HepG2 (cell line): Measurements from ENCODE around the gene MTMR1. TPM values are rescaled to one million over a fixed set of nuclear protein-coding genes. Genes with fewer than 3 reads are reported as not detected.

Experiments
- ATAC-seq: fragments of 200-7000 bp; cut with Tn5 transposase; 3 replicates; pipeline ENCODE4 v1.9.1; 2020; ENCODE audit warnings: mild to moderate bottlenecking, moderate library complexity
- BruUV-seq: library from RNA; stranded (reverse); fragments of 400-500 nt; replicated peaks from 2 replicates; lab custom pipeline; 2021; lab: Mats Ljungman, UMichigan
- CTCF ChIA-PET: fragments of 300-600 bp; formaldehyde crosslinking; extraction: SDS; loops from one replicate; lab custom pipeline; 2021; ENCODE audit warnings: low total read pairs, inconsistent platforms, low intra/inter-chr PET ratio; lab: Yijun Ruan, JAX
- POLR2A ChIA-PET: fragments of 350-600 bp; sonication (Branson Sonifier 250); formaldehyde crosslinking; loops from one replicate; lab custom pipeline; 2020; ENCODE audit warnings: antibody characterized with exemption, inconsistent platforms; lab: Yijun Ruan, JAX
- DNase-seq: peaks from one replicate; pipeline ENCODE4 v3.0.0-alpha.2; 2015; ENCODE audit warnings: low spot score
- FAIRE-seq: peaks from 3 replicates; lab custom pipeline; 2011; peaks lifted over from hg19 to GRCh38; lab: Jason Lieb, UNC
- H2AFZ ChIP-seq: one replicate; pipeline ENCODE4 v1.6.1; 2011; ENCODE audit warnings: low read length, inconsistent platforms
- H3K27ac ChIP-seq: fragments of 300-600 bp; 3 replicates; pipeline ENCODE4 v1.8.0; 2011; ENCODE audit warnings: mixed run types, mild to moderate bottlenecking, mixed read lengths, low read length, inconsistent platforms; ENCODE audit not compliant: insufficient read depth; ENCODE audit errors: extremely low read length
- H3K27me3 ChIP-seq, 2 experiments: fragments of 200-600 bp in 1 of 2; 2 replicates in 1 of 2; 3 replicates in 1 of 2; pipeline versions ENCODE4 v1.6.0 to v1.8.0; 2011; ENCODE audit warnings: low read length in 2 of 2, mild to moderate bottlenecking in 2 of 2, moderate library complexity in 2 of 2, inconsistent platforms in 1 of 2; ENCODE audit not compliant: insufficient read depth in 2 of 2, control insufficient read depth in 1 of 2
- H3K36me3 ChIP-seq, 2 experiments: fragments of 200-600 bp in 1 of 2; replicated peaks in 1 of 2; 2 replicates in 1 of 2; 3 replicates in 1 of 2; pipeline versions ENCODE4 v1.5.1 to v1.8.0; 2011; ENCODE audit warnings: low read length in 2 of 2, inconsistent platforms in 1 of 2; ENCODE audit not compliant: insufficient read depth in 2 of 2, control insufficient read depth in 1 of 2
- H3K4me1 ChIP-seq: 2 replicates; pipeline ENCODE4 v1.5.1; 2012; ENCODE audit warnings: low read length, inconsistent platforms; ENCODE audit not compliant: insufficient read depth
- H3K4me2 ChIP-seq: 2 replicates; pipeline ENCODE4 v1.6.0; 2011; ENCODE audit warnings: low read depth, low read length, inconsistent platforms
- H3K4me3 ChIP-seq, 3 experiments: fragments of 200-600 bp in 1 of 3; sonication (generic), shearing (Covaris generic) in 1 of 3; replicated peaks in 1 of 3; 2 replicates each; pipeline ENCODE4 v1.5.1; 2011 to 2016; ENCODE audit warnings: low read length in 3 of 3, inconsistent platforms in 2 of 3, low read depth in 2 of 3, mild to moderate bottlenecking in 2 of 3, control low read depth in 1 of 3, mixed read lengths in 1 of 3; ENCODE audit not compliant: insufficient read depth in 1 of 3
- H3K79me2 ChIP-seq: one replicate; pipeline ENCODE4 v1.6.1; 2011; ENCODE audit warnings: low read length, inconsistent platforms; ENCODE audit not compliant: insufficient read depth
- H3K9ac ChIP-seq: 2 replicates; pipeline ENCODE4 v1.6.0; 2011; ENCODE audit warnings: mild to moderate bottlenecking, low read depth, low read length, inconsistent platforms; ENCODE audit not compliant: insufficient read depth
- H3K9me3 ChIP-seq: 2 replicates; pipeline ENCODE4 v1.5.1; 2012; ENCODE audit warnings: mild to moderate bottlenecking, low read length
- H4K20me1 ChIP-seq: 2 replicates; pipeline ENCODE4 v1.6.0; 2011; ENCODE audit warnings: inconsistent platforms, mild to moderate bottlenecking, low read length, moderate library complexity; ENCODE audit not compliant: insufficient read depth
- GATAD2A ChIP-seq: IDR thresholded peaks from 2 replicates; pipeline ENCODE4 v1.6.1; 2016
- HIVEP1 ChIP-seq: sonication (generic); formaldehyde crosslinking; IDR thresholded peaks from 2 replicates; pipeline ENCODE4 v1.4.0; 2020; ENCODE audit warnings: mild to moderate bottlenecking, missing genetic modification reagents
- MAFK ChIP-seq, 2 experiments: IDR thresholded peaks in 1 of 2; conservative IDR thresholded peaks in 1 of 2; 2 replicates each; pipeline ENCODE4 v1.6.1; 2011; ENCODE audit warnings: improper control_type of control experiment in 2 of 2, low read length in 2 of 2
- MXI1 ChIP-seq: IDR thresholded peaks from 3 replicates; pipeline ENCODE4 v1.6.1; 2012; ENCODE audit warnings: low read depth, low read length, inconsistent platforms, borderline replicate concordance
- NCOA1 ChIP-seq: sonication (generic); formaldehyde crosslinking; IDR thresholded peaks from 2 replicates; pipeline ENCODE4 v1.9.0; 2021; ENCODE audit warnings: missing genetic modification reagents
- SOX6 ChIP-seq, 2 experiments: fragments of 450-650 bp in 1 of 2; sonication (generic) in 1 of 2; formaldehyde crosslinking in 1 of 2; IDR thresholded peaks; 2 replicates each; pipeline versions ENCODE4 v1.4.0 to v1.6.1; 2017 to 2020; ENCODE audit warnings: antibody characterized with exemption in 1 of 2, mild to moderate bottlenecking in 1 of 2, missing genetic modification reagents in 1 of 2
- SUZ12 ChIP-seq: fragments of 150-350 bp; IDR thresholded peaks from 2 replicates; pipeline ENCODE4 v1.6.1; 2014; ENCODE audit warnings: low read depth, low read length
- ZNF510 ChIP-seq: sonication (generic); formaldehyde crosslinking; IDR thresholded peaks from 2 replicates; pipeline ENCODE4 v1.4.0; 2020; ENCODE audit warnings: low read depth, mild to moderate bottlenecking, missing genetic modification reagents
- ZNF550 ChIP-seq: sonication (generic); formaldehyde crosslinking; IDR thresholded peaks from 2 replicates; pipeline ENCODE4 v1.4.0; 2020; ENCODE audit warnings: mild to moderate bottlenecking, missing genetic modification reagents, borderline replicate concordance
- ZNF777 ChIP-seq: sonication (generic); formaldehyde crosslinking; IDR thresholded peaks from 2 replicates; pipeline ENCODE4 v1.4.0; 2020; ENCODE audit warnings: missing genetic modification reagents
- WGBS: methylation state at CpG from one replicate; pipeline ENCODE4 v1.1.6; 2017; ENCODE audit warnings: low lambda C conversion rate; 5-methylcytosine and 5-hydroxymethylcytosine counted together
- in situ Hi-C: cut with HindIII; loops from 2 replicates; pipeline ENCODE4 v1.10.0; 2017; ENCODE audit warnings: low pct_unique_long_range_greater_than_20kb; ENCODE audit not compliant: extremely low pct_ligation_motif_present
- intact Hi-C: fragments of 100-400 bp; cut with micrococcal nuclease; formaldehyde crosslinking; loops from one replicate; pipeline ENCODE4 v1.10.0; 2022; ENCODE audit not compliant: unreplicated experiment
- polyA plus RNA-seq, 8 experiments: library from polyadenylated mRNA; depleted of rRNA in 3 of 8; stranded (reverse) in 7 of 8; unstranded in 1 of 8; fragments of >200 nt; fragmentation: Illumina TruSeq in 4 of 8; extraction: Trizol in 4 of 8; gene quantifications; 2 replicates each; pipeline versions ENCODE4 v1.2.1 to v1.2.3, GENCODE V29; 2011 to 2016; ENCODE audit warnings: low read depth in 4 of 8, missing spikeins in 1 of 8, mixed read lengths in 1 of 8; ENCODE audit not compliant: insufficient read depth in 1 of 8
- total RNA-seq, 5 experiments: library from RNA; depleted of rRNA; stranded (reverse); fragments of >200 nt; fragmentation: Illumina TruSeq; extraction: Trizol; gene quantifications; 2 replicates each; pipeline ENCODE4 v1.2.3, GENCODE V29; 2016; ENCODE audit warnings: low read depth in 1 of 5
- TF ChIP-seq, protein P1 (sequence below): sonication (generic); formaldehyde crosslinking; IDR thresholded peaks from 2 replicates; pipeline ENCODE4 v1.5.1; 2020; ENCODE audit warnings: missing genetic modification reagents, mild to moderate bottlenecking, borderline replicate concordance
- TF ChIP-seq, protein P2 (sequence below): IDR thresholded peaks from 2 replicates; pipeline ENCODE4 v1.6.1; 2012; ENCODE audit warnings: low read length, improper control_type of control experiment
- TF ChIP-seq, protein P3 (sequence below): sonication (generic); formaldehyde crosslinking; IDR thresholded peaks from 2 replicates; pipeline ENCODE4 v1.5.1; 2020; ENCODE audit warnings: mild to moderate bottlenecking, missing genetic modification reagents, borderline replicate concordance
- TF ChIP-seq, protein P4 (sequence below): sonication (generic); formaldehyde crosslinking; IDR thresholded peaks from 2 replicates; pipeline ENCODE4 v1.4.0; 2020; ENCODE audit warnings: mild to moderate bottlenecking, missing genetic modification reagents

Gene MTMR1
- total and polyA plus RNA-seq, 2 of the 13 experiments (the other 11 are each of a cell fraction or from before 2014, with no cell fraction given) = 8.9 to 11.1 TPM

DNA sequence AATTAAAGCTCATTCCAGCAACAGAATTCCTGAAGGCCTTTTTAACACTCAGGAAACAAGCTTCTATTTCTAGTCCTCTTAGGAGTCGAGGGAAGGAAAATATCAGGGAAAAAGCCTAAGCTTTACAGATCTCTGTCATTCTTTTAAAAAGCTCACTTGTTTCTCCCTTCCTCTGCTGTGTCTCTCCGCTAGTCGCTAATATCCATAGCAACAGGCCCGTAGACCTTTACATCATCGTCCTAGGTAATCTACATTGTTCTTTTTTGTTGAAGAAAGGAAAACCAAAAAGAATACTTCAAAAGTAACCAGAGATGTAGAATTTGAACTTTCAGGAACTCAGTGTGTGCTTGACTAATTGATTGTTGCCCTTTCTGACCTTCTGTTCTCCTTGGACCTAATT is 45.9 kb upstream of the MTMR1 start (continued):
- TF ChIP-seq, protein P1, sequence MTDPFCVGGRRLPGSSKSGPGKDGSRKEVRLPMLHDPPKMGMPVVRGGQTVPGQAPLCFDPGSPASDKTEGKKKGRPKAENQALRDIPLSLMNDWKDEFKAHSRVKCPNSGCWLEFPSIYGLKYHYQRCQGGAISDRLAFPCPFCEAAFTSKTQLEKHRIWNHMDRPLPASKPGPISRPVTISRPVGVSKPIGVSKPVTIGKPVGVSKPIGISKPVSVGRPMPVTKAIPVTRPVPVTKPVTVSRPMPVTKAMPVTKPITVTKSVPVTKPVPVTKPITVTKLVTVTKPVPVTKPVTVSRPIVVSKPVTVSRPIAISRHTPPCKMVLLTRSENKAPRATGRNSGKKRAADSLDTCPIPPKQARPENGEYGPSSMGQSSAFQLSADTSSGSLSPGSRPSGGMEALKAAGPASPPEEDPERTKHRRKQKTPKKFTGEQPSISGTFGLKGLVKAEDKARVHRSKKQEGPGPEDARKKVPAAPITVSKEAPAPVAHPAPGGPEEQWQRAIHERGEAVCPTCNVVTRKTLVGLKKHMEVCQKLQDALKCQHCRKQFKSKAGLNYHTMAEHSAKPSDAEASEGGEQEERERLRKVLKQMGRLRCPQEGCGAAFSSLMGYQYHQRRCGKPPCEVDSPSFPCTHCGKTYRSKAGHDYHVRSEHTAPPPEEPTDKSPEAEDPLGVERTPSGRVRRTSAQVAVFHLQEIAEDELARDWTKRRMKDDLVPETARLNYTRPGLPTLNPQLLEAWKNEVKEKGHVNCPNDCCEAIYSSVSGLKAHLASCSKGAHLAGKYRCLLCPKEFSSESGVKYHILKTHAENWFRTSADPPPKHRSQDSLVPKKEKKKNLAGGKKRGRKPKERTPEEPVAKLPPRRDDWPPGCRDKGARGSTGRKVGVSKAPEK = no peak
- TF ChIP-seq, protein P2, sequence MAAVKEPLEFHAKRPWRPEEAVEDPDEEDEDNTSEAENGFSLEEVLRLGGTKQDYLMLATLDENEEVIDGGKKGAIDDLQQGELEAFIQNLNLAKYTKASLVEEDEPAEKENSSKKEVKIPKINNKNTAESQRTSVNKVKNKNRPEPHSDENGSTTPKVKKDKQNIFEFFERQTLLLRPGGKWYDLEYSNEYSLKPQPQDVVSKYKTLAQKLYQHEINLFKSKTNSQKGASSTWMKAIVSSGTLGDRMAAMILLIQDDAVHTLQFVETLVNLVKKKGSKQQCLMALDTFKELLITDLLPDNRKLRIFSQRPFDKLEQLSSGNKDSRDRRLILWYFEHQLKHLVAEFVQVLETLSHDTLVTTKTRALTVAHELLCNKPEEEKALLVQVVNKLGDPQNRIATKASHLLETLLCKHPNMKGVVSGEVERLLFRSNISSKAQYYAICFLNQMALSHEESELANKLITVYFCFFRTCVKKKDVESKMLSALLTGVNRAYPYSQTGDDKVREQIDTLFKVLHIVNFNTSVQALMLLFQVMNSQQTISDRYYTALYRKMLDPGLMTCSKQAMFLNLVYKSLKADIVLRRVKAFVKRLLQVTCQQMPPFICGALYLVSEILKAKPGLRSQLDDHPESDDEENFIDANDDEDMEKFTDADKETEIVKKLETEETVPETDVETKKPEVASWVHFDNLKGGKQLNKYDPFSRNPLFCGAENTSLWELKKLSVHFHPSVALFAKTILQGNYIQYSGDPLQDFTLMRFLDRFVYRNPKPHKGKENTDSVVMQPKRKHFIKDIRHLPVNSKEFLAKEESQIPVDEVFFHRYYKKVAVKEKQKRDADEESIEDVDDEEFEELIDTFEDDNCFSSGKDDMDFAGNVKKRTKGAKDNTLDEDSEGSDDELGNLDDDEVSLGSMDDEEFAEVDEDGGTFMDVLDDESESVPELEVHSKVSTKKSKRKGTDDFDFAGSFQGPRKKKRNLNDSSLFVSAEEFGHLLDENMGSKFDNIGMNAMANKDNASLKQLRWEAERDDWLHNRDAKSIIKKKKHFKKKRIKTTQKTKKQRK = no peak
- TF ChIP-seq SOX6 (IDR thresholded peaks at IDR 0.05) (no peak), SOX6 (CRISPR knock-in tag; IDR thresholded peaks at IDR 0.05) (no peak), NCOA1 (CRISPR knock-in tag) (no peak), GATAD2A (CRISPR knock-in tag) (no peak), SUZ12 (no peak)

DNA sequence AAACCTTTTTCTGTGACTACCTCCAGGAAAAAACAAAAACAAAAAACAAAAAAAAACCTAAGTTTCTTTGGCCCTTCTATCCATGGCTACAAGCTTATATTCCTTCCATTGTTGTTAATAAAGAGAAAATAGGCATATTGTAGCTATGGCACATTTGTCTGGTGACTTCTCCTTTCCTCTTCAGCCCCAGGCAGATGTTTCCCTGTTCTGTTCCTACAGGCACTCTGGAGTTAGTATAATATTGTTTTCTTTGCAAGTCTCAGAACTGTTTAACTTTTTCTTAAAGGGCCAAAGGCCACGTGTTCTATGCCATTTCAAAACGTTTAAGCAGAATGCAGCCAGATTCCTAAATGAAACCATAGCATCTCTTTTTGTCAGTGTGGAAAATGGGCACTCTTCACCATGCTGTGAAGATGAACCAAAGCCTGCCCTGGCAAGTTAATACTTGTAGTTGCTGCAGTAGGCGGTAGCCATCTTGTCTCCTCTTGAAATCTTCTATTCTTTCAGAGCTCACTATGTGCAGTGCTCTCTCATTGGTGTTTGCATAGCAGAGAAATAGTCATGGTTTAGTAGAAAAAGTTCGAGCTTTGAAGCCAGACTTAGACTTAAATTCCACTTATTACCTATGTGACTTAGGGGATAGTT is 44.8 kb upstream of the MTMR1 start:
- ChIA-PET POLR2A (no interaction called here), CTCF (no interaction called here)
- Histone ChIP-seq H3K4me1 (no peaks in the 10 kb centered on the region), H3K36me3 (peaks cover 4 to 33% of the 10 kb centered on the region in 2 experiments; a peak in 1 of 5 replicates), H3K4me3 (no peak overlapping the region), H4K20me1 (no peaks in the 10 kb centered on the region), H3K9me3 (no peaks in the 10 kb centered on the region), H2AFZ (no peak overlapping the region), H3K4me2 (no peak overlapping the region), H3K27ac (no peak overlapping the region), H3K9ac (no peak overlapping the region), H3K27me3 (no peaks in the 10 kb centered on the region), H3K79me2 (no peaks in the 10 kb centered on the region)
- in situ Hi-C loops = no loop called here
- no TSS peak for BruUV-seq
- no peak for ATAC-seq
- no peak for FAIRE-seq
- no peak for DNase-seq
- intact Hi-C loops = no loop called here
- WGBS = 68% methylated on average over 4 of the region's 4 CpGs
- TF ChIP-seq ZNF777 (CRISPR knock-in tag) (no peak), ZNF550 (no peak), ZNF510 (CRISPR knock-in tag) (no peak), MAFK (conservative IDR thresholded peaks at IDR 0.05 in 1 of 2, IDR thresholded peaks at IDR 0.05 in 1 of 2; ENCODE audit: low read length in 2 of 2) (no peak), HIVEP1 (no peak), MXI1 (no peak)
- TF ChIP-seq, protein P3, sequence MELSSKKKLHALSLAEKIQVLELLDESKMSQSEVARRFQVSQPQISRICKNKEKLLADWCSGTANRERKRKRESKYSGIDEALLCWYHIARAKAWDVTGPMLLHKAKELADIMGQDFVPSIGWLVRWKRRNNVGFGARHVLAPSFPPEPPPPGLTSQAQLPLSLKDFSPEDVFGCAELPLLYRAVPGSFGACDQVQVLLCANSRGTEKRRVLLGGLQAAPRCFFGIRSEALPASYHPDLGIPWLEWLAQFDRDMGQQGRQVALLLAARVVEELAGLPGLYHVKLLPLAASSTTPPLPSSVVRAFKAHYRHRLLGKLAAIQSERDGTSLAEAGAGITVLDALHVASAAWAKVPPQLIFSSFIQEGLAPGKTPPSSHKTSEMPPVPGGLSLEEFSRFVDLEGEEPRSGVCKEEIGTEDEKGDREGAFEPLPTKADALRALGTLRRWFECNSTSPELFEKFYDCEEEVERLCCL (CRISPR knock-in tag) = no peak
- TF ChIP-seq, protein P4, sequence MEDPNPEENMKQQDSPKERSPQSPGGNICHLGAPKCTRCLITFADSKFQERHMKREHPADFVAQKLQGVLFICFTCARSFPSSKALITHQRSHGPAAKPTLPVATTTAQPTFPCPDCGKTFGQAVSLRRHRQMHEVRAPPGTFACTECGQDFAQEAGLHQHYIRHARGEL (CRISPR knock-in tag) = no peak
